Measurements from ENCODE around the gene MATN3.
"Not testable (repeated sequence)": the region's sequence is repeated elsewhere in the genome, so short reads cannot be mapped to it uniquely, and the experiment has no call there.

Gene MATN3

DNA sequence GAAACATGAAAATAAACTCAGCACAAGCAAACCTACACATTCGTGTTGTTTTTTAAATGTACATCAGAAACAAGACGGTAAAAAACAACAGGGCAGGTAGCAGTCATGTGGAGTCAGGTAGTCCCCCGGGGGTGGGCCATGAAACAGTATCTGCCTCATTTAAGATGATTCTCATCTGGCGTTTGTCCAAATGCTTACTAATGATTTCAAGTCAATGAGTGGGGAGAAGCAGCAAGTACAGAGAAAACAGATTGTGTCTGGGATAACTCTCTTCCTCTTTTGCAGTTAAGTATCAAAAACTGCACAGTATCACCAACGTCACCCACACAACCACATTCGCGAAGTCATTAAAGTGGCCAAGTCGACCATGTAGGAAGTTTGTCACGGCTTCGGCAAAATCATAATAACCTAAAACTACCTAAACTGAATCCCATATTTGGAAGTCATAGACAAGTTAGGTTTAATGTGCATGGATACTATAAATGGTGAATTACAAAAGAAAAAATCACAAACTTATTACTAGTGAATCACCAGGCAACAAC, 37.7 kb upstream of the MATN3 start:
- Mint-ChIP-seq H3K9me3 (no peaks in the 10 kb centered on the region), H3K4me1 (no peaks in the 10 kb centered on the region), H3K27me3 (peaks cover 12% of the 10 kb centered on the region), H3K4me3 (no peak overlapping the region), H3K27ac (ENCODE audit: low read depth) (no peak overlapping the region), H3K36me3 (ENCODE audit: insufficient read depth) (peaks cover 4% of the 10 kb centered on the region)
- ATAC-seq (replicated peaks; ENCODE audit: extremely low read depth, poor library complexity, severe bottlenecking) = peak; percentile 27
- peak in 1 of 2 donors; percentile 35 for DNase-seq (ENCODE audit: low spot score in 2 of 2)

DNA sequence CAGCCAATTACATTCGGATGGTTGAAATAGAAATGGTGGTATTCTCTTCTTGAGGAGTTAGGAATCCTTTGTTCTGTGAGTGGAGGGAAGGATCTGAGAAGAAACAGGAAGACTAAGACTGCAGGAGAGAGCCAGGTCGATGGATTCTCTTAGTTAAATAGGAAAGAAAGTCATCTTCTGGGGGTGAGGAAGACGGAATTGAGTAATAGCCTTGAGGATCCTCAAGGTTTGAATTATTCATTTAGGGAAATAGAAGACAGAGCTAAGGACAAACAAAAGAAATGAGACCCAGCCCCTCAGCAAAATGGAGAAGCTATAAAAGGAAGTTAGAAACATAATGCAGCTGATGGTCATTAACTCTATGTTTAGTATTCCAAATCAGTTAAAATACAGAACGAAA, 37.2 kb upstream of the MATN3 start:
- Mint-ChIP-seq H3K9me3 (no peaks in the 10 kb centered on the region), H3K27ac (ENCODE audit: low read depth) (no peak overlapping the region), H3K36me3 (ENCODE audit: insufficient read depth) (peaks cover 4% of the 10 kb centered on the region), H3K4me3 (no peak overlapping the region), H3K4me1 (no peaks in the 10 kb centered on the region), H3K27me3 (peaks cover 7% of the 10 kb centered on the region)
- no peak for DNase-seq (ENCODE audit: low spot score in 2 of 2)
- no peak for ATAC-seq (replicated peaks; ENCODE audit: extremely low read depth, poor library complexity, severe bottlenecking)

DNA sequence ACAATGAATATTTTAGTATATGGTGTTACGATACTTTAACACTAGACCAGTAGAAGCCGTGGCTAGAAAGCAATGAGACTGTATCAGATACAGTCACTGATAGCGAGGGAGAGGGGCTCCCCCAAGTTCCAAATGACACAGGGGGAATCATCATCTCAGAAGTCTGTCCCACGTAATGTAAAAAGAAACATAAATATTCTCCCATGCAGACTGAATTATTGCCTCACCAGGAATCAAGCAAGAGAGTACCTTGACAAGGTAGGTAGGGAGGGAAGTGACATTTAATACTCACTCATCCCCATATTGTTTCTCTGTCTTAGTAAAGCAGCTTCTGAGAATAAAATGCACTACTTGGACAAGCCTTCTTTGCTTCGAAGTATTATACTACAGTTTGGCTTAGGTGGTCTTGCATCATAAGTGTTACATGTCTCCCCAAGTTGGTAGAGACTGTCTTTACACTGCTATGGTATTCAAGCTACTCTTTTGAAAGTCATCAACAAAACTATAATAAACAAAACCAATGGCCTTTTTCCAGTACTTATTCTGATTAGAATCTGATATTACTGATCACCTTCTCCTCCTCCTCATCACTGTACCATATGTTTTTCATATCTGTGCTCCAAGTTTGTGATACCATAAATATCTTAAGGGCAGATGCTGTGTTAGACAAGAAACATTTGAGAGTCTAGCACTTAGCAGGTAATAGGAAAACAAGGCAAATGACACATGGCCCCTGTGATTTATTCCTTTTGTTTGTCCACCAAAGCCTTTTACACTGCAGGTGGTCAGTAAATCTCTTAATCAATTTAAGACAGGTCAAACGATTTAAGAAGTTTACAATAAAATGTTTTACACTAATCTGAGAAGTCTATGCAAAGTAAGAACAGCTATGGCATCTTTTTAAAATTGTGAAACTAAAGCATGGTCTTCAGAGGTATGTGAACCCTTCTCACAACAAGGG, 36.3 kb upstream of the MATN3 start:
- ATAC-seq (replicated peaks; ENCODE audit: extremely low read depth, poor library complexity, severe bottlenecking) = no peak
- Mint-ChIP-seq H3K4me1 (no peaks in the 10 kb centered on the region), H3K27me3 (no peaks in the 10 kb centered on the region), H3K27ac (ENCODE audit: low read depth) (no peak overlapping the region), H3K4me3 (no peak overlapping the region), H3K9me3 (no peaks in the 10 kb centered on the region), H3K36me3 (ENCODE audit: insufficient read depth) (peaks cover 4% of the 10 kb centered on the region)
- no peak for DNase-seq (ENCODE audit: low spot score in 2 of 2)

DNA sequence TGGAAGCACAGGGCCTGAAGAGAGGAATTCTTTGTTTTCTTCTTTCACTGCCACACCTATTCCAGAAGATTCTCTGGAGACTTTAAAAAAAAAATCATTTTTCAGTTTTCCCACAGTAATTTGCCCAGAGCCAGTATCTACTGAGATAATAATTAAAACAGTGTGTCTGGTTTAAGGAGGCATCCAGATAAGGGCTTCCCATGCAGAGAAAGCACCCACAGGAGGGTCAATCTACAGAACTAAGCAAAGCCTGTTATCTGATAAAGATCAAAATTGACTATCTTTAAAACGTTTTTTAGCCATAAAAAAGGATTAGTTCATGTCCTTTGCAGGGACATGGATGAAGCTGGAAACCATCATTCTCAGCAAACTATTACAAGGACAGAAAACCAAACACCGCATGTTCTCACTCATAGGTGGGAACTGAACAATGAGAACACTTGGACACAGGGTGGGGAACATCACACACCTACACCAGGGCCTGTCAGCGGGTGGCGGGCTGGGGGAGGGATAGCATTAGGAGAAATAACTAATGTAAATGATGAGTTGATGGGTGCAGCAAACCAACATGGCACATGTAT, 33.3 kb upstream of the MATN3 start:
- not testable (repeated sequence) for DNase-seq (ENCODE audit: low spot score in 2 of 2); H3K27me3 Mint-ChIP-seq; H3K4me1 Mint-ChIP-seq; H3K4me3 Mint-ChIP-seq; H3K9me3 Mint-ChIP-seq; ATAC-seq (replicated peaks; ENCODE audit: extremely low read depth, poor library complexity, severe bottlenecking); H3K27ac Mint-ChIP-seq (ENCODE audit: low read depth)
- peaks cover 10% of the 10 kb centered on the region for H3K36me3 Mint-ChIP-seq (ENCODE audit: insufficient read depth)

DNA sequence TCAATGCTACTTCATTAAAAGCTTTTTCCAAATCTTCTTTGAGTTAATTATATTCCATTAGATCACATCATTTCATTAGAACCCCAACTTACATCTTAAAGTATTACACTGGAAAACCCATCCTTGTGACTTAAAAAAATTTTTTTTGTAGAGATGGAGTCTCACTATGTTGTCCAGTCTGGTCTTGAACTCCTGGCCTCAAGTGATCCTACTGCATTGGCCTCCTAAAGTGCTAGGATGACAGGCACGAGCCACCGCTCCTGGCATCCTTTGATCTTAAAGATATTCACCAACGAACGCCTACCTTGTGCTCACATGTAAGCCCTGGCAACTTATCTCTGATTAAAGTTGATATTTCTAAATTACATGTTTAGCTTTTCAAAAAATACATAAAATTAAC, 32.3 kb upstream of the MATN3 start:
- Mint-ChIP-seq H3K4me3 (no peak overlapping the region), H3K4me1 (no peaks in the 10 kb centered on the region), H3K9me3 (no peaks in the 10 kb centered on the region), H3K27ac (ENCODE audit: low read depth) (no peak overlapping the region), H3K27me3 (no peaks in the 10 kb centered on the region), H3K36me3 (ENCODE audit: insufficient read depth) (peaks cover 16% of the 10 kb centered on the region)
- ATAC-seq (replicated peaks; ENCODE audit: extremely low read depth, poor library complexity, severe bottlenecking) (no peak), DNase-seq (ENCODE audit: low spot score in 2 of 2) (no peak)

DNA sequence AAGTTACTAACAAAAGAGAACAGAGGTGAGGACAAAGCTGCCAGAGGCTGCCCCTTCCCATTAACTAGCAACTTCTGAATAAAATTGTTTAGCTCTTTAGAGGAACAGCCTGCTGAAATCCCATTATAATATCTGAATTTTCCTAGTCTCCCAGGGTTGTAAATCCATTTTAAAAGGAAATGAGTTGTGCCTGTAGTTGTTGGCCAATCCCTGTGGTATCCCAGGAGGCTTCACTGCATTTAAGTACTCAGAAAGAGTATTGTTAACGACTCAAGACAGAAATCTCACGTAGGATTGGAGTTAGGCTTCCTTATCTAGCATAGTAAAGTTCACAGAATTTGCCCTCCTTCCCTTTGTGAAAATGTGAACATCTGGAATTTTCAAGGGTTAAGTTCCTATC, 30.1 kb upstream of the MATN3 start:
- Mint-ChIP-seq H3K36me3 (ENCODE audit: insufficient read depth) (peaks cover 38% of the 10 kb centered on the region), H3K4me1 (peaks cover 9% of the 10 kb centered on the region), H3K27me3 (no peaks in the 10 kb centered on the region), H3K9me3 (no peaks in the 10 kb centered on the region), H3K27ac (ENCODE audit: low read depth) (no peak overlapping the region), H3K4me3 (no peak overlapping the region)
- no peak for ATAC-seq (replicated peaks; ENCODE audit: extremely low read depth, poor library complexity, severe bottlenecking)
- DNase-seq (ENCODE audit: low spot score in 2 of 2) = no peak

DNA sequence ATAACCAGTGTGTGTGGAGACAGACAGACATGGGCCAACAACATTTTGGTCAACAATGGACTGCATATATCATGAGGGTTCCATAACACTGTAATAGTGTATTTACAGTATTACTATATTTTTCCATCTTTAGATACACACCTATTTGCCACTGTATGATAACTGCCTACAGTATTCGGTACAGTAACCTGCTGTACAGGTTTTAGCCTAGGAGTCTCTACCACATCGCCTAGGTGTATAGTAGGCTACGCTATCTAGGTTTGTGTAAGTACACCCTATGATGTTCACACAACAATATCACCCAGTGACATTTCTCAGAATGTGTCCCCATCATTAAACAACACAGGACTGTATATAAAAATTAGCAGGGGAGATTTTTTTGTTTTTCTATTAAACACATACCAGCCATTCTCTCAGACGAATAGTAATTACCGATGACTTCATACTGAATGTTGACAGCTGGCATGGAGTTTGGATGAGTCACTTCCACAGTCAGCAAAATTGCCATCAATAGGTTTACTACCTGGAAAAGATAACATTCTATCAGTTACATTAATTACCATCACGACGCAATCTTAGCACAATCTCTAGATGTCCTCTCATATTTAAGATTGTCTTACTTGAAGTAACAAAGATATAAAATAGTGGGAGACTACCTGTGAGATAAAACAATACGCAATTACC, 28.2 kb upstream of the MATN3 start:
- DNase-seq (ENCODE audit: low spot score in 2 of 2) = no peak
- no peaks in the 10 kb centered on the region for H3K27me3 Mint-ChIP-seq
- H3K36me3 Mint-ChIP-seq (ENCODE audit: insufficient read depth) = peaks cover 55% of the 10 kb centered on the region
- H3K9me3 Mint-ChIP-seq = no peaks in the 10 kb centered on the region
- peaks cover 18% of the 10 kb centered on the region for H3K4me1 Mint-ChIP-seq
- no peak for ATAC-seq (replicated peaks; ENCODE audit: extremely low read depth, poor library complexity, severe bottlenecking)
- H3K4me3 Mint-ChIP-seq = no peak overlapping the region
- H3K27ac Mint-ChIP-seq (ENCODE audit: low read depth) = no peak overlapping the region

DNA sequence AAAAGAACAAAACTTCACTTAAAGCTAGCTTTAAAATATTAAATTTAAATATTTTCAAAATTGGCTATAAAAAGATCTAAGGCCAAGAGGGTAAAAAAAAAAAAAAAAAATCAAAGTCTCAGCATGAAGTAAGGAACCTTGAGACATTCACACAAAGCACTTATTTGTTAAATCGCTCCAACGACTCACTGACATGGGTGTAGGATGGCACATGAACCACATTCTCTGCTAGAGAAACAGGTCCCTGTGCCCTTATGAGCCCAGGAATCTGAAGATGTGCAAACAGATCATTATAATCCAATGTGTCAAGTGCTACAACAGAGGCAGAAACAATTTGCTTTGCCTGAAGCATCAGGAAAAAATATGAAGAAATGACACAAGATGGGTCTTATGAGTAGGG, 25.2 kb upstream of the MATN3 start:
- no peaks in the 10 kb centered on the region for H3K9me3 Mint-ChIP-seq
- no peak for DNase-seq (ENCODE audit: low spot score in 2 of 2)
- H3K4me3 Mint-ChIP-seq = no peak overlapping the region
- no peaks in the 10 kb centered on the region for H3K27me3 Mint-ChIP-seq
- H3K4me1 Mint-ChIP-seq = peaks cover 18% of the 10 kb centered on the region
- no peak overlapping the region for H3K27ac Mint-ChIP-seq (ENCODE audit: low read depth)
- peaks cover 77% of the 10 kb centered on the region for H3K36me3 Mint-ChIP-seq (ENCODE audit: insufficient read depth)
- ATAC-seq (replicated peaks; ENCODE audit: extremely low read depth, poor library complexity, severe bottlenecking) = no peak

DNA sequence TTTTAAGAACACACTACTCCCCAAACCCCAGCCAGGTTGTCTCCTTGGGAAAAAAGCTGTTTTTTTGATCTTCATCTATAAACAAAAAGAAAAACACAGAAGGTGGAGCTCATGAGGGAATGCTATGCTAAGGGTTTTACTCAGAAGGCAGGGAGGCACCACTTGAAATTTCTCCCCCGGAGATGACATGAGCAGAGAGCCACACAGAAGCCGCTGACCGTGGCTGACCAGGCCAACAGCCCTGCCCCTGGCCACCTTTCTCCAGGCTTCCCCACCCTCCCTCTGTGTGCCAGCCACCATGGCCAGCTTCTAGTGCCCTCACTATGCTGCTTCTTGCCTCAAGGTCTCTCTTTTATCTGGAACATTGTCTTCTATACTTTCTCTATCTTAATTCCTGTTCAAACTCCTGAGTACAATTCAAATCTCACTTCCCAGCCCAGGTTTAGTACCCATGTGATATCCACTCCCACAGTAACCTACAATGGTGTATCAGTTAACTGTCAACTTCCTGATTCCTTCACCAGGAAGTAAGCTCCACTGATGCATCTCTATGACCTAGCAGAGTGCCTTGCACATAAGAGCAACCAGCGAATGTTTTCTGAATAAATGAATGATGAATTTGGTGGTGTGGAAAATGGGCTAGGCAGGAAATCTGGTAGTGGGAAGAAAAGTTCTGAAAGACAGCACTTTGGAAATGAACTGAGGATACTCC, 23.6 kb upstream of the MATN3 start:
- H3K27ac Mint-ChIP-seq (ENCODE audit: low read depth) = no peak overlapping the region
- H3K4me1 Mint-ChIP-seq = peaks cover 18% of the 10 kb centered on the region
- H3K4me3 Mint-ChIP-seq = no peak overlapping the region
- ATAC-seq (replicated peaks; ENCODE audit: extremely low read depth, poor library complexity, severe bottlenecking) = no peak
- DNase-seq (ENCODE audit: low spot score in 2 of 2) = no peak
- no peaks in the 10 kb centered on the region for H3K9me3 Mint-ChIP-seq
- H3K36me3 Mint-ChIP-seq (ENCODE audit: insufficient read depth) = peaks cover 88% of the 10 kb centered on the region
- H3K27me3 Mint-ChIP-seq = no peaks in the 10 kb centered on the region

DNA sequence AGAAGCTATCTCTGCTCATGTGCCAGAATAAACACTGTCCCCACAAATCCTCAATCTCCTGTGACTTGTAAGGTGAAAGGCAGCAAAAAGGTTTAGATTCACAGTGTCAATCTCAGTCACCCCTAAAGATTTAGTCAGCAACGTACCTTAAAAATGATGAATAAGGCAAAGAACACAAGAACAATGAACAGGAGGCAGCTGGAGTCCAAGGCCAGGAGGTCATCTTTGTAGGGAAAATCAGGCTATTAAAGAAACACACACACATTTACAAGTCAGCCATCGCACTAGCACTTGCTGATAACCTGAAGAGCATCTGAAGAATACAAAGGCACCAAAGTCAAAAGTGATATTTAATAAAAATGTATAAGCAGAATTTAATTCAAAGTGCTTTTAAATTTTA, 22.4 kb upstream of the MATN3 start:
- H3K27ac Mint-ChIP-seq (ENCODE audit: low read depth) = no peak overlapping the region
- H3K4me3 Mint-ChIP-seq = no peak overlapping the region
- H3K4me1 Mint-ChIP-seq = peaks cover 18% of the 10 kb centered on the region
- H3K36me3 Mint-ChIP-seq (ENCODE audit: insufficient read depth) = peaks cover 84% of the 10 kb centered on the region
- no peak for ATAC-seq (replicated peaks; ENCODE audit: extremely low read depth, poor library complexity, severe bottlenecking)
- H3K9me3 Mint-ChIP-seq = no peaks in the 10 kb centered on the region
- H3K27me3 Mint-ChIP-seq = no peaks in the 10 kb centered on the region
- no peak for DNase-seq (ENCODE audit: low spot score in 2 of 2)

DNA sequence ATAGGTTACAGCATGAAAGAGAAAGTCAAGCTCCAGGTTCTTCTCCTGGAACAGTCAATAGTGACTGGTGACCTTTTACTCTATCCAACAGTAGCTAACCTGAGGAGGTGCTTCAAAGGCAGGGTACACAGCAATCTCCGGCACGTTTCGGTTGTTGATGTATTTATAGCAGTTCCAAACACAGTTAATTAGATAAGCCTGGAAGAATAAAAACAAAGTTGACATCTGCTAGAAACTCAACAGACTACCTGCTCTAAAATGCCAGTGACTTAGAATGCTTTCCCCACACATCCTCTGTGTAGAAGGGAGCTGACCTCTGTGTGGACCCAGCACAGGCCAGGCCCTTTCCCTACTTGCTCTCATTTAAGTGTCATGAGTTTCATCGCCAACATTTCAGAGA, 21.8 kb upstream of the MATN3 start:
- ATAC-seq (replicated peaks; ENCODE audit: extremely low read depth, poor library complexity, severe bottlenecking) (no peak), DNase-seq (ENCODE audit: low spot score in 2 of 2) (no peak)
- Mint-ChIP-seq H3K36me3 (ENCODE audit: insufficient read depth) (peaks cover 78% of the 10 kb centered on the region), H3K27me3 (no peaks in the 10 kb centered on the region), H3K4me1 (peaks cover 18% of the 10 kb centered on the region), H3K27ac (ENCODE audit: low read depth) (no peak overlapping the region), H3K4me3 (no peak overlapping the region), H3K9me3 (no peaks in the 10 kb centered on the region)

DNA sequence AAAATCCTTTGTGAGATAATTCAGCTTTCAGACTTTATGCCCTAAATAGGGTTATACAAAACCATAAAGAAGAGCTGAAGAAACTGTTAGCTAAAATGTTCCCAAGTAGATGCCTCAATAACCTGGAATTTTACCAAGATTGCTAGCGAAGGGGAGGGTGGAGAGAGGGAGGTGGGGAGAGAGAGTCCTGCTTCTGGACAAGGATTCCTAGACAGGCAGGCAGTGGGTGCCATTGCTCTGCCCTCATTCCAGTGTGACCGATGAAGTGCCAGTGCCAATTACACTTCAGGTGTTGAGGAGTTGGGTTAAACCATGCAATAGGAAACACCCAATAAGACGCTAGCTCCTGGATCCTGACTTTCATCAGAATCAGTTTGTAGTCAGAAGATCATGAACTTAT, 20.9 kb upstream of the MATN3 start:
- no peak overlapping the region for H3K4me3 Mint-ChIP-seq
- peaks cover 17% of the 10 kb centered on the region for H3K4me1 Mint-ChIP-seq
- no peaks in the 10 kb centered on the region for H3K27me3 Mint-ChIP-seq
- no peaks in the 10 kb centered on the region for H3K9me3 Mint-ChIP-seq
- ATAC-seq (replicated peaks; ENCODE audit: extremely low read depth, poor library complexity, severe bottlenecking) (no peak), DNase-seq (ENCODE audit: low spot score in 2 of 2) (no peak)
- H3K36me3 Mint-ChIP-seq (ENCODE audit: insufficient read depth) = peaks cover 74% of the 10 kb centered on the region
- no peak overlapping the region for H3K27ac Mint-ChIP-seq (ENCODE audit: low read depth)
